GM12875 (cell line): ENCODE measurements around the gene FXYD3.

Experiments
- H3K4me3 ChIP-seq: one replicate; pipeline ENCODE4 v1.5.1; 2011; ENCODE audit warnings: low read depth, low read length, control low read depth
- TF ChIP-seq, protein P1 (sequence below): IDR thresholded peaks from 2 replicates; pipeline ENCODE4 v1.5.1; 2011; ENCODE audit warnings: low read depth, mild to moderate bottlenecking, control low read depth, inconsistent platforms, low read length, moderate library complexity, borderline replicate concordance; ENCODE audit not compliant: insufficient read depth

Gene FXYD3

DNA sequence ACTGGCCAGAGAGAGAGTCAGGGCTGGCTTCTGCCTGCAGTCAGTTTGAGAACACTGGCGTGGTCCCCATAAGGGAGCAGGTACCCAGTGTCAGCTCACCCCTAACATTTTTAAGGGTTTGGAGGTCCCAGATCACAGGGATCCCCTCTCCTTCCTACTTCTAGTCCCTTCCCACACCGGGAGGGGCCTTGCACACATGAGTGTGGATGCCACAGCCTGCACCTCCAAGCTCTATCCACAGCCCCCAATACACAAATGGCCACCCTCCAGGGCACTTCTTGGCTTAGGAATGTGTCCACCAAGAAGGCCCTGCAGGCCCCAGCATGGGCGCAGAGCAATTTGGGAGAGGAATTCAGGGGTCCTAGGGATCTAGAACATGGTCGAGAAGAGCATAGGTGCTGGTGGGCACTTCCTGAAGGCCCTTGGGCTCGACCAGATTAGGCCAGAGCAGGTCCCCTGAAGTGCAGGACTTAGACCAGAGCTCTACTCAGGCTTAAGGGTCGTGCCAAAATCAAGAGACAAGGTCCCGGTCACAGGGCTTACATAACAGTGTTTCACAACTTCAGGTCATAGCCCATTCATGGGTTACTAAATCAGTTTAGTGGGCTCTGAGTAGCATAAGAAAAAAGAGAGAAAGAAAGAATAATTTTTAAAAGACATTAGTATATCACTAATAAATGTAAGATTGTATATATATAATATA lies 54.9 kb downstream of the FXYD3 start:
- TF ChIP-seq, protein P1, sequence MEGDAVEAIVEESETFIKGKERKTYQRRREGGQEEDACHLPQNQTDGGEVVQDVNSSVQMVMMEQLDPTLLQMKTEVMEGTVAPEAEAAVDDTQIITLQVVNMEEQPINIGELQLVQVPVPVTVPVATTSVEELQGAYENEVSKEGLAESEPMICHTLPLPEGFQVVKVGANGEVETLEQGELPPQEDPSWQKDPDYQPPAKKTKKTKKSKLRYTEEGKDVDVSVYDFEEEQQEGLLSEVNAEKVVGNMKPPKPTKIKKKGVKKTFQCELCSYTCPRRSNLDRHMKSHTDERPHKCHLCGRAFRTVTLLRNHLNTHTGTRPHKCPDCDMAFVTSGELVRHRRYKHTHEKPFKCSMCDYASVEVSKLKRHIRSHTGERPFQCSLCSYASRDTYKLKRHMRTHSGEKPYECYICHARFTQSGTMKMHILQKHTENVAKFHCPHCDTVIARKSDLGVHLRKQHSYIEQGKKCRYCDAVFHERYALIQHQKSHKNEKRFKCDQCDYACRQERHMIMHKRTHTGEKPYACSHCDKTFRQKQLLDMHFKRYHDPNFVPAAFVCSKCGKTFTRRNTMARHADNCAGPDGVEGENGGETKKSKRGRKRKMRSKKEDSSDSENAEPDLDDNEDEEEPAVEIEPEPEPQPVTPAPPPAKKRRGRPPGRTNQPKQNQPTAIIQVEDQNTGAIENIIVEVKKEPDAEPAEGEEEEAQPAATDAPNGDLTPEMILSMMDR = no peak
- H3K4me3 ChIP-seq = no peak overlapping the region

DNA sequence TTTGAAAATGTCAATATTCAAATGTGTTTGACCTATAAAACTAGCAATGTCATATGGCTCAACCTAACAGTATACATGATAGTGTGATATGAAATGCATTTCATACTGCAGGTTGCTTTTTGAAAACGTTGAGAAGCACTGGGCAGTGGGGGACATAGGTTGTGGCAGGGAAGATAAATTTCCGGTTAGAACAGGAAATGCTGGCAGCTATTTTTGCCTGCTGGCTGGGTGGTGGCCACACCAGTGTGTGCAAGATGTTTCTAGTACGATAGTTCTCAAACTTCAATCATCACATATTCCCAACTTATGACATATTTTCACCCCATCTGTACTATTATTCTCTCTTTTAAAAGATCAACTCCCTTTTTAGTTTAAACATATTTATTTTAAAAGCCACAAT lies 56.1 kb downstream of the FXYD3 start:
- no peak overlapping the region for H3K4me3 ChIP-seq
- TF ChIP-seq, protein P1 = no peak
